Sigmoid colon (tissue), 7 donors: ENCODE measurements around the gene CSPG4. TPM values are rescaled to one million over a fixed set of nuclear protein-coding genes. Genes with fewer than 3 reads are reported as not detected.

Source experiments
- DNase-seq: peaks from one replicate; pipeline ENCODE4 v3.0.0-alpha.2; 2019
- H3K27ac ChIP-seq, 4 donors: fragments of 200-600 bp; sonication (generic); one replicate each; pipeline ENCODE4 v1.5.1; 2016 to 2019; ENCODE audit warnings: mild to moderate bottlenecking in 1 of 4
- H3K27me3 ChIP-seq, 3 donors: fragments of 200-600 bp; sonication (generic); one replicate each; pipeline ENCODE4 v1.5.1; 2019; ENCODE audit warnings: mild to moderate bottlenecking in 1 of 3
- H3K36me3 ChIP-seq, 4 donors: fragments of 200-600 bp; sonication (generic); one replicate each; pipeline ENCODE4 v1.5.1; 2016 to 2019
- H3K4me1 ChIP-seq, 4 donors: fragments of 200-600 bp; sonication (generic); one replicate each; pipeline ENCODE4 v1.5.1; 2017 to 2019
- H3K4me3 ChIP-seq, 4 donors: fragments of 200-600 bp; sonication (generic); one replicate each; pipeline ENCODE4 v1.5.1; 2017 to 2019; ENCODE audit warnings: mild to moderate bottlenecking in 2 of 4, moderate library complexity in 1 of 4
- H3K9me3 ChIP-seq, 4 donors: fragments of 200-600 bp in 3 of 4; sonication (generic) in 3 of 4; one replicate each; pipeline versions ENCODE4 v1.5.1 to v1.6.1; 2013 to 2019
- CTCF ChIP-seq, 4 experiments: fragments of 450-650 bp in 3 of 4; fragments of 200-600 bp in 1 of 4; IDR thresholded peaks; one replicate each; pipeline ENCODE4 v1.5.1; 2016 to 2019; ENCODE audit warnings: antibody characterized with exemption in 4 of 4, mild to moderate bottlenecking in 3 of 4, moderate library complexity in 2 of 4
- EP300 ChIP-seq, 4 donors: sonication (generic); formaldehyde crosslinking; IDR thresholded peaks; one replicate each; pipeline ENCODE4 v1.6.1; 2017; ENCODE audit warnings: antibody characterized with exemption in 4 of 4
- POLR2A ChIP-seq, 2 donors: fragments of 450-650 bp; IDR thresholded peaks; one replicate each; pipeline ENCODE4 v1.6.1; 2016; ENCODE audit warnings: antibody characterized with exemption in 2 of 2, mild to moderate bottlenecking in 2 of 2, moderate library complexity in 2 of 2
- POLR2AphosphoS5 ChIP-seq, 4 donors: sonication (generic); formaldehyde crosslinking; IDR thresholded peaks; one replicate each; pipeline ENCODE4 v1.6.1; 2017; ENCODE audit warnings: antibody characterized with exemption in 4 of 4
- WGBS, 2 donors: extraction: QIAGEN DNeasy Blood & Tissue Kit; methylation state at CpG; one replicate each; pipeline ENCODE4 v1.1.7; 2013; 5-methylcytosine and 5-hydroxymethylcytosine counted together
- intact Hi-C: fragments of 100-400 bp; cut with DNase I; formaldehyde crosslinking; loops from one replicate; pipeline ENCODE4 v1.15.1; 2023
- polyA plus RNA-seq, 3 donors: library from polyadenylated mRNA; stranded (reverse); fragments of 200-250 nt; gene quantifications; one replicate each; pipeline ENCODE4 v1.2.3, GENCODE V29; 2013
- total RNA-seq, 4 donors: library from RNA; depleted of rRNA; stranded (reverse); fragments of >200 nt; gene quantifications; one replicate each; pipeline ENCODE4 v1.1.0, GENCODE V29; 2016
- donor health status: healthy with polysubstance abuse.
- donor health status: Bipolar disorder and iron deficiency.
- donor health status: healthy.

CSPG4 gene
- total and polyA plus RNA-seq, 7 donors = 0.23 to 151 (median 45.7) TPM

GRCh38 chr15:75672646-75673425 lies 39.8 kb downstream of the CSPG4 start:
- Histone ChIP-seq H3K27ac (peak overlapping the region; percentile 79 to 94 (median 92)), H3K27me3 (no peaks in the 10 kb centered on the region), H3K4me1 (peaks cover 0 to 62% (median 46%) of the 10 kb centered on the region in 4 donors), H3K9me3 (no peaks in the 10 kb centered on the region), H3K36me3 (peaks cover 15 to 30% (median 26%) of the 10 kb centered on the region in 4 donors), H3K4me3 (peak overlapping the region in 3 of 4 donors; percentile 9 to 32 (median 13))
- intact Hi-C loops = no loop called here
- TF ChIP-seq EP300 (IDR thresholded peaks at IDR 0.05) = no peak
- peak in 3 of 4 donors; percentile 52 to 65 (median 62) for TF ChIP-seq POLR2AphosphoS5 (IDR thresholded peaks at IDR 0.05)
- TF ChIP-seq CTCF (IDR thresholded peaks at IDR 0.05) = no peak
- DNase-seq = peak; percentile 87
- 69 to 78% methylated on average over 14 of the region's 14 CpGs for WGBS, 2 donors

GRCh38 chr15:75671730-75672602 lies 40.7 kb downstream of the CSPG4 start:
- H3K9me3 ChIP-seq = no peaks in the 10 kb centered on the region
- peak overlapping the region; percentile 79 to 94 (median 92) for H3K27ac ChIP-seq
- no peak overlapping the region for H3K4me3 ChIP-seq
- intact Hi-C loops = no loop called here
- WGBS, 2 donors = 85% methylated on average over 11 of the region's 11 CpGs
- no peaks in the 10 kb centered on the region for H3K27me3 ChIP-seq
- no peak for DNase-seq
- H3K36me3 ChIP-seq = peaks cover 9 to 22% (median 18%) of the 10 kb centered on the region in 4 donors
- TF ChIP-seq POLR2AphosphoS5 (IDR thresholded peaks at IDR 0.05) = peak in 3 of 4 donors; percentile 18 to 68 (median 53)
- no peak for TF ChIP-seq EP300 (IDR thresholded peaks at IDR 0.05)
- H3K4me1 ChIP-seq = peaks cover 0 to 64% (median 52%) of the 10 kb centered on the region in 4 donors

DNA sequence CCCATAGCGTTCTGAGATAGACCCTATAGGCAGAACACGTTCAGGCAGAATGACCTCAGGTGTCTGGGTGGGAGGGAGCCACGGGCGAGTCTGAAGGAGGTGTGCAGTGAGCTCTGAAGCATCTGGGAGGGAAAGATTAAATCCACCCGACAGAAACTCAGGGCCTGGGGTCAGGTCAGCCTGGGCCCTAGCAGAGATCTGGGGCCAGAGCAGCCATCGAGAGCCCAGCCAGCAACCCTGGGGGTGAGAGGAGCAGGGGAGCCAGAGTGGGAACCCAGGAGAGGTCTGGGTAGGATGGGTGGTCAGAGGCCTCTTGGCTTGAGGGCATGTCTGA lies 42.8 kb downstream of the CSPG4 start:
- Histone ChIP-seq H3K4me3 (no peak overlapping the region), H3K36me3 (peaks cover 0 to under 1% (median 0%) of the 10 kb centered on the region in 4 donors), H3K9me3 (no peaks in the 10 kb centered on the region), H3K27me3 (no peaks in the 10 kb centered on the region), H3K4me1 (peaks cover 0 to 51% (median 48%) of the 10 kb centered on the region in 4 donors), H3K27ac (no peak overlapping the region)
- intact Hi-C loops = no loop called here
- no peak for DNase-seq
- 87 to 89% methylated on average over 6 of the region's 6 CpGs for WGBS, 2 donors
- TF ChIP-seq POLR2A (IDR thresholded peaks at IDR 0.05) = no peak
- TF ChIP-seq CTCF (IDR thresholded peaks at IDR 0.05) = no peak
- no peak for TF ChIP-seq POLR2AphosphoS5 (IDR thresholded peaks at IDR 0.05)
- no peak for TF ChIP-seq EP300 (IDR thresholded peaks at IDR 0.05)

DNA sequence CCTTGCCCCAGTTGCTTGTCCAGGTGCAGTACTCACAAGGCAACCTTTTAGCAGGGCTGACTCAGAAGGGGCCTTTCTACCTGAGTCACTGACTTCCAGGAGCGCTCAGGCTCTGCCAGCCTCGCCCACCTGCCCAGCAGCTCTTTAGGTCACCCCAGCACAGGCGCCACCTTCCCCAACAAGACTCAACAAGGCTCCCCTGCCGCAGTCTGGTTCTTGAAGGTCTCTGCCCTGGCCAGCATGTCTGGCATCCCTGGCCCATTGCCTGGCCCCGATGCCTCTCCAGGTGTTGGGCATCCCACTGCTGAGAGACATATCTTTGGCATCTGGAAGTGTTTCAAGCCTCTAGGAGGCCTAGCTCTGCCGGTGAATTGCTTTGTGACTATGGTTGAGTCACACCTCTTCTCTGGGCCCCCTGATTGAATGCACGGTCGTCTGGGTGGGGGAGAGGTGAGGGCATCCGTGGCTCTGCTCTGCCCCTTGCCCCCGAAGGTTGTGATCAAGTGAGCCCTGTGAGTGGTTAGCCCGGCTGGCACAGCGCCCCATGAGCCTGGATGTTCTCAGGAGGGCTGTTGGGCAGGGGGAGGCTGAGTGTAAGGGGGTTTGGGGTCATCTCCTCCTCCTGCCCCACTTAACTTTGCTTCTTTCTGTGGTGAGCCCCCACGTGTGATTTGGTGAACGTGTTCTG lies 43.3 kb downstream of the CSPG4 start:
- no peak for TF ChIP-seq CTCF (IDR thresholded peaks at IDR 0.05)
- peak in 2 of 4 donors; percentile 14 to 39 for TF ChIP-seq POLR2AphosphoS5 (IDR thresholded peaks at IDR 0.05)
- Histone ChIP-seq H3K36me3 (no peaks in the 10 kb centered on the region), H3K4me3 (no peak overlapping the region), H3K27ac (no peak overlapping the region), H3K9me3 (no peaks in the 10 kb centered on the region), H3K4me1 (peaks cover 0 to 46% (median 43%) of the 10 kb centered on the region in 4 donors), H3K27me3 (no peaks in the 10 kb centered on the region)
- intact Hi-C loops = no loop called here
- DNase-seq = no peak
- 77 to 83% methylated on average over 14 of the region's 14 CpGs for WGBS, 2 donors
